Fibroblast of the aortic adventitia (primary cell): ENCODE data around the gene FN1. TPM values are rescaled to one million over a fixed set of nuclear protein-coding genes. Genes with fewer than 3 reads are reported as not detected.

Experiments used
- DNase-seq: peaks from one replicate; pipeline ENCODE4 v3.0.0-alpha.2; 2010; ENCODE audit warnings: low read depth
- H3K4me3 ChIP-seq: 2 replicates; pipeline ENCODE4 v1.5.1; 2011; ENCODE audit warnings: low read depth, mild to moderate bottlenecking, control low read depth, low read length, moderate library complexity
- total RNA-seq: library from RNA; depleted of rRNA; stranded (reverse); fragments of >200 nt; gene quantifications from 2 replicates; pipeline ENCODE4 v1.2.3, GENCODE V29; 2012; ENCODE audit warnings: low replicate concordance
- TF ChIP-seq, protein P1 (sequence below): IDR thresholded peaks from 2 replicates; pipeline ENCODE4 v1.5.1; 2011; ENCODE audit warnings: mild to moderate bottlenecking, low read length, control low read depth, inconsistent platforms; ENCODE audit not compliant: insufficient read depth

Gene FN1
- total RNA-seq, 1 donor, result 7,235 TPM

DNA sequence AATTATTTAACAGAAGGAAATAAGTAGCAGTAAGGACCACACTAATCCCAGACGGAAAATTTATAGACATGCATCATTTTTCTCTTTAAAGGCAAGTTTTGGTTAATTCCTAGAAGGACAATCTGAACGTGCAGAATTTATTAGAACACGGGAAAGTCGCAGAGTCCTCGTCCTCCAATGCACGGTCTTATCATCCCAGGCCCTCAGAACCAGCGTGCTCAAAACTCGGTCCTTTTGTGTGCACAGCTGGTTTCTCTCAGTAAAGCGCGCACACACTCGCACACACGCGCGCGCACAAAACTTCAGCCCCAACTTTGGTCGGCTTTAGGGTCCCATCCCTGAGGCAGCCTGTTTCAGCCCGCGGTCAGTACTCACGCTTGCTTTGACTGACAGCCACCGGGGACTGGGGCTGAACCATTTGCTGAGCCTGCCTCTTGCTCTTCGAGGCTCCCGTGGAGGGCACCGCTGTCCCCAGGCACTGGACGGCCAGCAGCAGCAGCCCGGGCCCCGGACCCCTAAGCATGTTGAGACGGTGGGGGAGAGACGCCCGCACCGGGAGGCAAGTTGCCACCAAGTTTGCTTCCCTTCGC is 493 bp downstream of the FN1 start:
- DNase-seq, result peak; percentile 50
- H3K4me3 ChIP-seq, result peak overlapping the region; percentile 86
- TF ChIP-seq, protein P1, sequence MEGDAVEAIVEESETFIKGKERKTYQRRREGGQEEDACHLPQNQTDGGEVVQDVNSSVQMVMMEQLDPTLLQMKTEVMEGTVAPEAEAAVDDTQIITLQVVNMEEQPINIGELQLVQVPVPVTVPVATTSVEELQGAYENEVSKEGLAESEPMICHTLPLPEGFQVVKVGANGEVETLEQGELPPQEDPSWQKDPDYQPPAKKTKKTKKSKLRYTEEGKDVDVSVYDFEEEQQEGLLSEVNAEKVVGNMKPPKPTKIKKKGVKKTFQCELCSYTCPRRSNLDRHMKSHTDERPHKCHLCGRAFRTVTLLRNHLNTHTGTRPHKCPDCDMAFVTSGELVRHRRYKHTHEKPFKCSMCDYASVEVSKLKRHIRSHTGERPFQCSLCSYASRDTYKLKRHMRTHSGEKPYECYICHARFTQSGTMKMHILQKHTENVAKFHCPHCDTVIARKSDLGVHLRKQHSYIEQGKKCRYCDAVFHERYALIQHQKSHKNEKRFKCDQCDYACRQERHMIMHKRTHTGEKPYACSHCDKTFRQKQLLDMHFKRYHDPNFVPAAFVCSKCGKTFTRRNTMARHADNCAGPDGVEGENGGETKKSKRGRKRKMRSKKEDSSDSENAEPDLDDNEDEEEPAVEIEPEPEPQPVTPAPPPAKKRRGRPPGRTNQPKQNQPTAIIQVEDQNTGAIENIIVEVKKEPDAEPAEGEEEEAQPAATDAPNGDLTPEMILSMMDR, result no peak

DNA sequence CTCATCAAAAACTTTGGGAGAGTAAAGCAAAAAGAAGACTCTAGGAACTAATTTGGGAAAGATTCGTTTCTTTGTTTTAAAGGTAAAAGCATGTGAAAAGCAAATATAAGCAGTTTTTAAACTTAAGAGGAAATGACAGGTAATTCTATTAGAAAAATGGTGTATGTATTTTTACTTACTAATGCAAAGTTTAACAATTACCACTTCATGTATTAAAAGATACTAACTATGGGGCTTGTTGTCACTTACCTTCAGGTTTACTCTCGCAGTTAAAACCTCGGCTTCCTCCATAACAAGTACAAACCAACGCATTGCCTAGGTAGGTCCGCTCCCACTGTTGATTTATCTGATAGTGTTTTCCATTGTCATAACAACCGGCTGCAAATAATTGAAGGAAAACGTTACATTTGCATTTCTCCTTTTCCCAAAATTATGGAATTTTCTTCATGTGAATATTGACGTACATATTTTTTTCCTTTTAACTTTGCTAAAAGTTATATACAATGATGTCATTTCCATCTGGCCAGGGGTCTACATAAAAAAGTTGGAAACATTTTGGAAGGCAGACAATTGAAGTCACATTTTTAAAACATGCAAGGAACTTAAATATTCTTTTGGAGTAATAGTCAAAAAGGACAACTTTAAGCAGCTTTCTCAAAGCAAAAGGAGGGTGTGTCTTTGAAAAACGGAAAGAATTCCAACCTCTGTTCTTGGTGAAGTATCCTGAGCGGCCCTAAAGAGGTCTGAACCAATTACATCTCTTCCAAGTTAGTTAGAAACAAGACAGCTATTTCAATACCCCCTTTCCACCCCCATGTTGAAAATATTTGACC is 1.2 kb downstream of the FN1 start:
- peak overlapping the region; percentile 86 for H3K4me3 ChIP-seq
- TF ChIP-seq, protein P1, result no peak
- peak; percentile 56 for DNase-seq

DNA sequence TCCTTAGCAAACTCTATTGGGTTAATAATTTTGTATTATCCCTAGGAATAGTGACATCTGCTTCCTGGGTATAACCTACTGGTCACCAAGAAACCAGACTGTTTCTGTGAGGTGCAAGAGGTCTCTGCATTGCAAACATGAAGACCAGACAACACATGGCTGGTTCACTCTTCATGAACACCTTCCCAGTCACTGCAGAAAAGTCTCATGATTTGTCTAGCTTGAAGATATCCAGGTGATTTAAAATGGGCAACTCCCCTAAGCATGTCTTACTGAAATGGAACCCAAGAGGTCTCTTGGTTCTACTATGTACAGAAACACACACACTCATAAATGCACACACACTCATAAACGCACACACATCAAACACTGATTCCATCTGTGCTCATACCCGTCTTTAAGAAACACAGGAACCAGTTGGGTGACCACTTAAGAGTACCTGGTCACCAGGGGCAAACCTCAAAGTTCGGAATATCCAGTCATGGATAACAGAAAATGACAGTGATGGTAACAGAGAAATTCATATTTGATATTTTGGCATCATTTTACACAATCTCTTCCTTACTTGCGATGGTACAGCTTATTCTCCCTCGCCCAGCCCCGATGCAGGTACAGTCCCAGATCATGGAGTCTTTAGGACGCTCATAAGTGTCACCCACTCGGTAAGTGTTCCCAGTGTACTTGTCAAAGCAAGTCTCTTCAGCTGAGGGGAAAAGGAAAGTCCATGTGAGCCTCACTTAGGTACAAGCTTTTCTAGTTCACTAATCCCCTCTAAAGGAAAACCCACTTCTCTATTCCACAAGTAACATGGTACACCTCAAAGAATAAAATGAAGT is 2.9 kb downstream of the FN1 start:
- H3K4me3 ChIP-seq, result peak overlapping the region; percentile 86
- peak; percentile 51 for DNase-seq
- TF ChIP-seq, protein P1, result no peak

DNA sequence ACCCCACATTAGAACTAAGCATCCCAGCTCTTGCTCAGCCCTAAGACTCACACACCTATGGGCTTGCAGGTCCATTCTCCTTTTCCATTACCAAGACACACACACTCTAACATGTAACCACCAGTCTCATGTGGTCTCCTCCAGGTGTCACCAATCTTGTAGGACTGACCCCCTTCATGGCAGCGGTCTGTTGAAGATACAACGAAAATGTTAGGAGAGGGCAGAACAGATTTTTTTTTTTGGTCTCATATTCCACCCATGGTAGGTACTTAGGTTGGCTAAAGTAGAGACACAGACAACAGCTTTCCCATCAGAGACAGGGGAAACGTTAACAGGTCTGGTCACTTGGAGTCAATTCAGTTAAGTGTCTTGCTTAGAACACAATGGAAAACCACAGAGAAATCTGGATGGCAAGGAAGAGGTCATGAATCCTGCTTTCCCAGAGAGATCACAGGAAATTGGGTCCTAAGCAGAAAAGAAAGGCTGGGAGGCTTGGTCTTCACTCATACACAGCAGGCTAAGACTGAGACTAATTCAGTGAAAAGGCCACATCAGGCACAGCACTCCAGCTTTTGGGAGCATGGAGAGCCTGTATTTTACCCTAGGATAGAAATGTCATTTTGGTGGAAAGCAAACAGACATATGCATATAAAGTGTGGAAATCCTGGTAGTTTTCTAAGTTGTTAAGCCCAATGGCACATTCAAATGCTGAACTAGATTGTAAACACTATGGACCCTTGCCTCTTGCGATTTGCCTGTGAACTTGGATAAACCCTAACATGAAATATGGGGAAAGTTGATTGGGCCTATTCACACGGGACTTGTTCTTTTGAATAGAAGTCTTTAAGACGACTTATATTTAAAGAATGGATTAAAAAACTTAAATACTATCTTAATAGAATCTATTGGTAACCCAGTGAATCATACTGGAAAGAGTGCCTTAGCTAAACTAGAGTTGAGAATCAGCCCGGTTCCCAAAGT is 3.8 kb downstream of the FN1 start:
- DNase-seq, result peak; percentile 56
- H3K4me3 ChIP-seq, result peak overlapping the region; percentile 86
- TF ChIP-seq, protein P1, result no peak

DNA sequence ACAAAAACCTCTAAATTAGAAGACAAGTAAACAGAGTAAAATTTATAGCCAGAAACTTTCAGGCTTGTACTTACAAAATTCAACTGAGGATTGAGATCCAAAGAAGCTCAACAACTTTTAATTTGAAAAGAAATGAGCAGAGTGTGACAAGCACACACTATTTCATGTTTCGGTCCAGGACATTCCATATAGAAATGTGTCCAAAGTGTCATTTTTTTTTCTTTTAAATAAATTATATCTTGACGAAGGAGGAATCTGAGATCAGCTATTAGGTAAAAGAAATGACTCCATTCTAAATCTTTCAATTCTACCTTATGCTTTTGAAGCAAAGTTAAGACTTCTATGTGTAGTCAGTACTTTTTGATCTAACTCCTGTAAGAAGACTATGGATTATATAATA is 4.6 kb downstream of the FN1 start:
- H3K4me3 ChIP-seq, result peak overlapping the region; percentile 86
- DNase-seq, result no peak
- TF ChIP-seq, protein P1, result no peak
